ENCODE measurements around the gene MKNK1.

DNA sequence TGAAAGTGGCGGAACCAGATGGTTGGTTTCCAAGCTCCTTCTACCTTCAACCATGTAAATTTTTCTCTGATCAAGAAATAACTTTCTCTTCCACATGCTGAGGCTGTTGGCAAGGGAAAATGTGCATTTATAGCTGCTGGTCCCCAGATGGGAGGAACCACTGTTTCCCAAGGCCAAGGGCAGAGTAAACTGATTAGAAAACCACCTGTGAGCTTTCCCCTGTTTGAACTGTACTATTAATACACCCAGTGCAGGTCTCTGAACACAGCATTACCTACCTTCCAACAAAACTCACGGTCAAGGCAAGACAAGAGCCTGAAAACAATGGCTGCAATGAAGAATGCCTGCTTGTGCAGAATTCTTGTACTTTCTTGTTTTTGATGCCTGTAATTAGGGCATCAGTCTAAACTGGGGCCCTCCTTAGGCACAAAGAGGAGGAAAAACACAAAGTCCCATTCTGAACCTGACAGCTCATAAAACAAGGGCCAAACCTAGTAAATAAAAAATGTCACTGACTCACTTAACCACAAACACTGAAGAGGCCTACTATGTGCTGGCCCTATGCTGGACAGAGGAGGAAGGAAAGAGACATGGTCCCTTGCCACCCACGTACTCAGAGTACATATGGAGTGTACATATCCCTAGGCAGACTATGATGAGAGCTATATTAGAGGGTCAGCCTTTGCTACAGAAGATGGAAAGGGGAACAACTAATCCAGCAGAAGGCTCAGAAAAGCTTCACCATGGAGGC lies 2.6 kb downstream of the MKNK1 start:
- no peak for TF ChIP-seq CEBPB (IDR thresholded peaks at IDR 0.05; ENCODE audit: low read depth, low read length)
- TF ChIP-seq, protein P1, sequence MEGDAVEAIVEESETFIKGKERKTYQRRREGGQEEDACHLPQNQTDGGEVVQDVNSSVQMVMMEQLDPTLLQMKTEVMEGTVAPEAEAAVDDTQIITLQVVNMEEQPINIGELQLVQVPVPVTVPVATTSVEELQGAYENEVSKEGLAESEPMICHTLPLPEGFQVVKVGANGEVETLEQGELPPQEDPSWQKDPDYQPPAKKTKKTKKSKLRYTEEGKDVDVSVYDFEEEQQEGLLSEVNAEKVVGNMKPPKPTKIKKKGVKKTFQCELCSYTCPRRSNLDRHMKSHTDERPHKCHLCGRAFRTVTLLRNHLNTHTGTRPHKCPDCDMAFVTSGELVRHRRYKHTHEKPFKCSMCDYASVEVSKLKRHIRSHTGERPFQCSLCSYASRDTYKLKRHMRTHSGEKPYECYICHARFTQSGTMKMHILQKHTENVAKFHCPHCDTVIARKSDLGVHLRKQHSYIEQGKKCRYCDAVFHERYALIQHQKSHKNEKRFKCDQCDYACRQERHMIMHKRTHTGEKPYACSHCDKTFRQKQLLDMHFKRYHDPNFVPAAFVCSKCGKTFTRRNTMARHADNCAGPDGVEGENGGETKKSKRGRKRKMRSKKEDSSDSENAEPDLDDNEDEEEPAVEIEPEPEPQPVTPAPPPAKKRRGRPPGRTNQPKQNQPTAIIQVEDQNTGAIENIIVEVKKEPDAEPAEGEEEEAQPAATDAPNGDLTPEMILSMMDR (conservative IDR thresholded peaks at IDR 0.05; ENCODE audit: low read depth, low read length): no peak
- no peak for TF ChIP-seq FOS (IDR thresholded peaks at IDR 0.05; ENCODE audit: low read depth, low read length)
- TF ChIP-seq POLR2A (IDR thresholded peaks at IDR 0.05; ENCODE audit: low read depth, low read length): no peak
- no peak for TF ChIP-seq MAFK (IDR thresholded peaks at IDR 0.05; ENCODE audit: low read depth, low read length)
- no peak for TF ChIP-seq RFX5 (IDR thresholded peaks at IDR 0.05; ENCODE audit: low read depth, low read length)
- TF ChIP-seq MAZ (IDR thresholded peaks at IDR 0.05; ENCODE audit: borderline replicate concordance, low read depth, low read length): no peak
- no peak for TF ChIP-seq RCOR1 (IDR thresholded peaks at IDR 0.05; ENCODE audit: insufficient replicate concordance, low read length)
- TF ChIP-seq CHD1 (IDR thresholded peaks at IDR 0.05; ENCODE audit: low read depth, low read length): no peak
- no peak for TF ChIP-seq SMC3 (IDR thresholded peaks at IDR 0.05; ENCODE audit: low read depth, low read length)
- TF ChIP-seq, protein P2, sequence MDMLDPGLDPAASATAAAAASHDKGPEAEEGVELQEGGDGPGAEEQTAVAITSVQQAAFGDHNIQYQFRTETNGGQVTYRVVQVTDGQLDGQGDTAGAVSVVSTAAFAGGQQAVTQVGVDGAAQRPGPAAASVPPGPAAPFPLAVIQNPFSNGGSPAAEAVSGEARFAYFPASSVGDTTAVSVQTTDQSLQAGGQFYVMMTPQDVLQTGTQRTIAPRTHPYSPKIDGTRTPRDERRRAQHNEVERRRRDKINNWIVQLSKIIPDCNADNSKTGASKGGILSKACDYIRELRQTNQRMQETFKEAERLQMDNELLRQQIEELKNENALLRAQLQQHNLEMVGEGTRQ (IDR thresholded peaks at IDR 0.05; ENCODE audit: low read depth, low read length): no peak
- no peak for TF ChIP-seq RAD21 (IDR thresholded peaks at IDR 0.05; ENCODE audit: low read length)
- TF ChIP-seq NFE2L2 (IDR thresholded peaks at IDR 0.05; ENCODE audit: low read depth, low read length): no peak

All from IMR-90 (cell line).